OCI-M1 (cell line): Measurements from ENCODE around the gene STAC3.

ENCODE experiments used
- DNase-seq: peaks from one replicate; lab custom pipeline; 2025; lab: John Stamatoyannopoulos, UW

The STAC3 gene

DNA sequence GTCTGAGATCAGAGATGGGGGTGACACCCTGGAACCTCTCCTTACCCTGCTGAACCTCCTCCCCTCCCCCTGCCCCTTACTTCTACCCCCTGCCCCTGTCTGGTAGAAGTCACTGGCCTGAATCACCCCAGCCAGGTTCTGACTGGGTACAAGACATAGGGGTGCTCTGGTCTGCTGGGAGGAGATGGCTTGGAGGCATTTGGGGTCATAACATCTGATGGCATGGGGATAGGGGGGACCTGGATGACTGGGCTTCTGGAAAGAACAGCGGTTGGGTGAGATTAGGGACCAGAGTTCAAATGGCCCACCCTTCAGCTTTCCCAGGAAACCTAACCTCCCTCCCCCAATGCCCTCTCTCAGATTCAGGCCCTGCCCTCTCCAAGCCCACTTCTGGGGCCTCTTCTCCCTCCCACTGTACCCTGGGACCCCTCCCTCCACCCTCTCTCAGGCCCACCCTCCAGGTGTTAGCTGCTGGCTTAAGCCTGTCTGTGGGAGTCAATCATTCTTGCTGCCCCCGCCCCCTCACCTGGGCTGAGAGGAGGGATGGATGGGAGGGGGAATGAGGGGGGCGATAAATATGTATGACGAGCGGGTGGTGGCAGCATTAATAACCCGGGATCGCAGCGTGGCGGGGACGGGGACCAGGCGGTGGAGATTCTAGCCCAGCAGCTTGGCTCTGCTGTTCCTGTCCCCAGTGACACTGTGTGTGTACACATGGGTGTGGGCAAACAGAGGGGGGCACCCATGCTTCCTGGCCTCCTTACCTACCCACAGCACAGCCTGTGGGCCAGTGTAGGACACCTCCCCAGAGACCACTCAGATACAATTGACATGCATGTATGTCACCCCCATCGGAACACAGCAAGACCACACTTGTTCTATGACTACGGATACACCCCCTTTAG is 28.4 kb downstream of the STAC3 start:
- no peak for DNase-seq

DNA sequence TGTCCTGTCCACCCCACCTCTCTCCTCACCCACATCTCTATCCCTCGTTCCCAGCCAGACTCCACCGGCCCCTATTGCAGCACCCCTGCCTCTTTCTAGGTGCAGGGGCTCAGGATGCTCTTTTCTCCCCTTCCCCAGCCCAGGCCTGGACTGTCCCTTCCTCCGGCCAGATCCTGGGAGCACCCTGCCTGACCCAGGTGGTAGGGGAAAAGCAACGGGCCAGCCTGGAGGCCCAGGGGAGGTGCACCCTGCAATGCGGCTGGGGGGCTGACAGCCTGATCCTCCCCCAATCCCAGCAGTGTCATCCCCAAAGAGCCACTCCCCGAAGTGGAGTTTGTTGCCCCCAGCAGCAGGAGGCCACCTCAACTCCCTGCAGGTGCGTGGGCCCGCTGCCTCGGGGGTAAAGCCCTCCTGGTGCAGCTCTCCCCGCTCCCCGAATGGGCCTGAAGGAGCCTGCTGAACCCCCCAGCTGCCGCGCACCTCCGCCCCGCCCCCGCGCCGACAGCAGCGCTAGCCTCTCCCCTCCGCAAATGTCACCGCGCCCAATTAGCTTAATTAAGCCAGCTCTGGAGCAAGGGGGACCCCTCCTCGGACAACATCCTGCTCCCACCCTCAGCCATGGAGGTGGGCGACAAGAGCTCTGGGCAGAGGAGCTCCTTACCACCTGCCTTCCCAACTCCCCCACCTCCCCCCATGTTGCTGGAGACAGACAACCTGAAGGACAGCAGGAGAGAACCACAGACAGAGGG is 29.6 kb downstream of the STAC3 start:
- DNase-seq: no peak

DNA sequence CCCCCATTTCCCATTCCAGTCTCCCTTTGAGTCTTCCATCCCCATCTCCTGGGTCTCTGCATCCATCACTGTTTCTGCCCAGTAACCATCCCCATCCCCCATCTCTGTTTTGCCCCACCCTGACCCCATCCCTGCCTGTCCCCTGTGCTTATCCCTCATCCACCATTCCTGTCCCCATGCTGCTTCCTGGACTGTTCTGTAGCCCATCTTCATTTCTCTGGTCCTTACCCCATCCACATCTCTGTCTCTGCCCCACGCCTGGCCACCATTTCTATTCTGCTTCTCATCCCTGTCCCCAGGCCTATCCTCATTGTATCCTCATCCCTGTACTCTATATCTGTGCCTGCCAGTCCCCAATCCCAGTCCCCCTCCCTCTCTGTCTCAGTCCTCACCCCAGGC is 30.2 kb downstream of the STAC3 start:
- DNase-seq: no peak

DNA sequence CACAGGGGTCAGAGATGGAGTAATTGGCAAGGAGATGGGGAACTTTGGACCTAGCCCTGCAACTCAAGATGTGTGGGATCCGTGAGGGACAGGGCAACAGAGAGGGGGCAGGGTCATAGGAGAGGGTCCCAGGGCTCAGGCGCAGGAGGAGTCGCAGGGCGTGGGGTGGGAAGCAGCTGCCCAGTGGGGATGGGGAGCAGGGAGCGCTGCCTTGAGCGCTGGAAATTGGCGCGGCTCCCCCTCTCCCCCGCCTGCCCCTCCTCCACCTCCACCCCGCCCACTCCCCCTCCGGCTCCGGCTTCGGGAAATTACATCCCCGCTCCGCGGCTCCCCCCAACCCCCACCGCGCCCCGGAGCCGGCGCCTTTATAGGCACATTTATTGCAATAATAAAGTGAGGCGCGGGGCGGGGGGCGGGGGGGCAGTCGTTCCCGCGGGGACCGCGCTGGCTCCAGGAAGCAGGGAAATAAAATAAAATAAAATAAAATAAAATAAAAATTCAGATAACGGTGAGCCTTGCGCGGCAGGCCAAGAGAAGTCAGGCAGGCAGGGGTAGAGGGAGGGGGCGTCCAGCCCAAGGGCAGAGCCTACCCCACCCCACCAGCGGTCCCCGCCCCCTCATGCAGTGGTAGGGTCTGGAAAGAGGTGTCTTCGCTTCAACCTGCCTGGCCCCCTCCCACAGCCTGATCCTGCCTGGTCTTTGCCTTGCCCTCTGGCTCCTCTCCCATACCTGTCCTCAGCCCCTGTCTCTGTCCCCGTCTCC is 30.8 kb downstream of the STAC3 start:
- no peak for DNase-seq

DNA sequence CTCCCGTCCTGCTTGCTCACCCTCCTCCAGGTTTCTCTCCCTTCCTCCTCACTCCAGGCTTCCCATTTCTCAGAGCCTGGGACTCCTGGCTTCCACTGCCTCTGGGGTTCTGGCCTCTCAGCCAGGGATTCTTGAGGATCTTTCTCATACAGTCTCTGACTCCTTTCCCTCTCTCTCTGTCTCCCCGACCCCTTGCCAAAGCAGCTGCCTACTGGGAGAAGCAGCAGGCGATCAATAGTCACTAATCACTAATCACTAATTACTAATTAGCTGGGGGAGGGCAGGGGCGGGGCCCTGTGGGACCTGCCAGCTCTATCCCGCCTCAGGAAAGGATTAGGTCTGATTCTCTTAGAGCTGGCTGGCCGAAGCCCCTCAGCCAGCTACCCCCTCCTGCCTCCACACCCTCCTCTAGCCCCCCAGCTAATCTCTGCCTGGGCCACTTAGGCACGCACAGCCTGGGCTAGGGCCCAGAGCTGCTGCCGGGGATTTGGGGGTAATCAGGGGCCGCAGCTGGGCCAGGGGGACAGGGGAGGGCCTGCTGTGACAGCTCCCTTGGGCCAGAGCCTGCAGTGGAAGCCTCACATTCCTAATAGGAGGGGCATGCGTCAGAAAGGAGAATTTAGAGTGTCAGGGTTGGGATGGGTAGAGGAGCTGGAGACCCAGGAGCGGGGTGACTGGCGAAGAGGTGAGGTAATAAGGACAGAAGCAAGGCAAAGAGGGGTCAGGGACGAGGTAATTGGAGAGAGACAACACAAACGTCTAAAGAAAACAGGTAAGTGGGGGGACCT is 31.6 kb downstream of the STAC3 start:
- DNase-seq: no peak

DNA sequence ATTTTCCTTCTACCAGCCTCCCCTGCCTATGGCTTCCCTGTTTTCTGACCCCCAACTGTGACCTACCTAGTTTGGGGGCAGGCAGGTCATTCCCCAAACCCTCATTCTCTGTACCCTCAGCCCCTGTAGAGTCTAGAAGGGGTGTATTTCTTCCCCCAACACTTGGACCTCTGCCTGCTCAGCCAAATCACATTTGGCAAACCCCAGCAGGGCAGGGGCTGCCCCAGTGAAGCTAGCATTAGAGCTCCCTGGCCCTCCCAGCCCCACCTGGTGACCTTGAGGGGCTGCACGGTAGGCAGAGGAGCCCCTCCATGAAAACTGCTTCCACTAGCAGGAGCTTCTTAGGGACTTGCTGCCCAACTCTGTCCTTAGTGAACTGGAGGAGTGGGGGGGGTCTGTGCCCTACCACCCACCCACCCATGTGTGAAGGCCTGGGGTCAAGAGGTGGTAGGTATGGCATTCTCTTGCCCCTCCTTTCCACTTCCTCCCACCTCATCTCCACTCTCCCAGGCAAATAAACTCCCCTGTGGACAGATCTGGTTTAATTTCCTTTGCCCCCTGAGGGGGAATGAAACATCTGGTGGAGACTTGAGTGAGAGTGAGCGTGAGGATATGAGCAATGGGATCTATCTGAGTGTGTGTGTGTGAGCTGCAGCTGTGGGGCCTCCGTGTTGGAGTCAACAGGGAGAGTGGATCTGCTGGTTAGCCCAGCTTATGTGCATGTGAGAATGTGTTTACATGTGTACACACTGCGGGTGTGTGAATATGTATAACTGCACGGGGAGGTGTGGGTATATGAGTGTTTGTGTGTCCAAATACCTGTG is 32.7 kb downstream of the STAC3 start:
- DNase-seq: no peak

DNA sequence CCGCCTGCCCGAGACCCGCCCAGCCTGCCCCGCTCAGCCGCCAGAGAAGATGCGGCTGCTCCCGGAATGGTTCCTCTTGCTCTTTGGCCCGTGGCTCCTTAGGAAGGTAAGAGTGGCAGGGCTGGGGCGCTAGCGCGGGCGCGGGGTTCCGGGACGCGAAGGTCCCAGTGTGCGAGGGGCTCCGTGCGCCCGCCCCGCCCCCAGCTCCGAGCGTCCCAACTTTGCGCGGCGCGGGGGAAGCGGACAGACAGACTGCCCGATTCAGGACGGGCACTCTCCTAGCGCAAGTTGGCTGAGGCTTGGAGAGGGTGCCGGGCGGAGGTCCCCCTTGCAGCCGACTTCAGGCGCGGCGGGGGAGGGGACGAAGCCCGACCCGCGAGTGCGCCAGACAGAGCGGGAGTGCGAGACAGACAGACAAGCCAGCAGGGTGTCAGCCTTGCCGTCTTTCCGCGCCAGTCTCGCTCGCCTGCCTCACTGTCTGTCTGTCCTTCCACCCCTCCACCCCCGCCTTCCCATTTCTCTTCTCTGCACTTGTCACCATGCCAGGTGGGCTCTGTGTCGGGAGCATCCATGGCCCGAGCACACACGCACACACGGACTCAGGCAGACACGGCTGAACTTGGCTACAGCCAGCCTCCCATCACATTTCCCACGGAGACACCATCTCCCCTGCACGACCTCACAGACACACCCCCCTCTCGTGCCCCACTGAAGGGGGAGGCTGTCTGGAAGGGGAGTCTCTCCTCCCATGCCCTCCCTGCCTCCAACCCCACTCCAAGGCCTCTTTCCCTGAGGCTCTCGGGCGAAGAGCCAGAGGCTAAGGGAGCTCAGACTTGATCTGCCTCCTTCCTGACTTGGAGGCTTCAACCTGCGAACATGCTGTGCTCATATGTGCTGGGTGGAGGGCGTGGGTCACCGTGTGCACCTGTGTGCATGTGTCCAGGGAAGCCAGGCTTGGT is 33.8 kb downstream of the STAC3 start:
- no peak for DNase-seq

DNA sequence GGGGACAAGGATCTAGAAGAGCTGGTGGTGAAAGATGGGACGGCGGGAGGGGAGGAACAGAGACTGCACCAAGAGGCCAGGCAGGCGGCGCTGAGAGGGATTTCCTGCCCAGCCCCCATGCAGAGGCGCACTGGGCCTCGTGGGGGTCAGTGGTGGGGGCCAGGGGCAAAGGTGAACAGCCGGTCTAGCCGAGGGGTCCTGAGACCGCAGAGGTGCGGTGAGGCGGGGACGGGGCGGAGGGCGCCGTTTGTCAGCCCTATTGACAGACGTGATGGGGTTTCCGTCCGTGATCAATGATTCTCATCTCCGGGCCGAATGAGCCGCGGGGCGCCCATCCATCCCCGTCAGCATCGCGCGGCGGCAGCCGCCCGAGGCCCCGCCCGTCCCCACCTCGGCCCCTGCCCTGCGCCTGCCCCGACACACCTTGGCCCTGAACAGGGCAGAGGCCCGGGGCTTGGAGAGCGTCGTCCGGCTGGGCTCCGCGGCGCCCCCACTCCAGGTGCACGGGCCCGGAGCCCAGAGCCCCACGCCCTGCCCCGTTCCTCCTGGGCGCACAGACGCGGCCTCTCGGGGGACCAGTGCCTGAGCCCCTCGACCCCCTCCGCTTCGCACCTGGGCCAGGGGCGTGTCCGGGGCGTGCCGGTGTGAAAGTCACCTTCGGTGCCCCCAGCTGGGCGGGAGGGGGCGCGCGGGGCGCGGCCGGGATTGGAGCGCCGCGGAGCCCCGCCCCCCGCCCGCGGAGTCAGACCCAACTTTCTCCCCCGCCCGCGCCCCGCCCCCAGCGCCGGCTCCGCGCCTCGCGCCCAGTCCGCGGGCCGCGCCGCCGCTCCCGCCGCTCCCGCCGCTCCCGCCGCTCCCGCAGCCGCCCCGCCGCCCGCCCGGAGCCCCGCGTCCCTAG is 34.7 kb downstream of the STAC3 start, which contains the start of gene NXPH4:
NXPH4 (plus strand) TSS at position 781 of the 898 bp plus-strand sequence. CDS start 176 bp downstream, outside the sequence.
- no peak for DNase-seq

DNA sequence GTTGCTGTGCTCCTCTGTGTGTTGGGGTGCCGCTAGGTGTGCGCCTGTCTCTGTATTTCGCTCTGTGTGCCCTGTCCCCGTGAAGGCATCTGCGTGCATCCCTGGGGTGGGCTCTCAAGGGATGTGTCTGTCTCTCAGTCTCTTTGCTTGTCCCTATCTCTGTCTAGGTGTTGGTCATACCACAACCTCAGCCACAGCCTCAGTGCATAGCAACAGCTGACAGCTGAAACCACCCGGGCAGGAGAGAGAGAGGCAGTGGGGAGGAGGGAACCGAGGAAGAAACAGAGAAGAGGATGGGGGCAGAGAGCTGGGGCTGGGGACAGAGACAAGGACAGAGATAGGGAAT is 35.3 kb downstream of the STAC3 start:
- DNase-seq: peak; percentile 19

DNA sequence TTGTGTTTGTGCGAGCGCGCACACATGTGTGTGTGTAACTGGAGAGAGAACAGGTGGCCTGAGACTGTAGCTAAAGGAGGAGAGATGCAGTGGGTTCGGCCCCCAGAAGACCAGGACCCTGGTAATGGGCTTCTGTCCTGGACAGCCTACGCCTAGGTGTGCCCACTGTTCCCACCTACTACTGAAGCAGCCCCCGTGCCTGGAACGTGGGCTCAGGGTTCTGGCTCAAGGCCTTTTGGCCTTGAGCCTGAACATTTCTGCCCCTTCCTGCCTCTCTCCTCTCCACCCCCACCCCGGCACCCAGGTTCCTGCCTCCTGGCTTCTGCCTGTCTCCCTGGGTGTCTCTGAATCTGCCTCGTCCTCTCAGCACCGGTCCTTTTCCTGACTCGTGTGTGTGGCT is 35.9 kb downstream of the STAC3 start:
- no peak for DNase-seq

DNA sequence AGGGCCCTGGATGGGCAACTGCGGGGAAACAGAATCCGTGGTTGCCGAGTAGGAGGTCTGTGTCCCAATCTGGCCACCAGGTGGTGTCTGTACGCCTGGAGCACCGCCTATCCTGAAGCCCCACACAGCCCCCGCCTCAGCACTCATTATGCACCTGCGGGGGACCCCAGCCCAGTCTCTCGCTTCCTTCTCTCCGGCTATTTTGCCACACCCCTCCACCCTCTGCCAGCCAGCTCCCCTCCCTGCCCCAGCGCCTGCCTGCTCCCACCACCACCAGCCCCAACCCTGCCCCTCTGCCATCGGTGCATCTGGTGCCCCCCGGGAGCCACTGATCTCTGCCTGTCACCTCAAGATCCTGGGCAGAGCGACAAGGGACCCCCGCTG is 36.6 kb downstream of the STAC3 start:
- DNase-seq: peak; percentile 82

DNA sequence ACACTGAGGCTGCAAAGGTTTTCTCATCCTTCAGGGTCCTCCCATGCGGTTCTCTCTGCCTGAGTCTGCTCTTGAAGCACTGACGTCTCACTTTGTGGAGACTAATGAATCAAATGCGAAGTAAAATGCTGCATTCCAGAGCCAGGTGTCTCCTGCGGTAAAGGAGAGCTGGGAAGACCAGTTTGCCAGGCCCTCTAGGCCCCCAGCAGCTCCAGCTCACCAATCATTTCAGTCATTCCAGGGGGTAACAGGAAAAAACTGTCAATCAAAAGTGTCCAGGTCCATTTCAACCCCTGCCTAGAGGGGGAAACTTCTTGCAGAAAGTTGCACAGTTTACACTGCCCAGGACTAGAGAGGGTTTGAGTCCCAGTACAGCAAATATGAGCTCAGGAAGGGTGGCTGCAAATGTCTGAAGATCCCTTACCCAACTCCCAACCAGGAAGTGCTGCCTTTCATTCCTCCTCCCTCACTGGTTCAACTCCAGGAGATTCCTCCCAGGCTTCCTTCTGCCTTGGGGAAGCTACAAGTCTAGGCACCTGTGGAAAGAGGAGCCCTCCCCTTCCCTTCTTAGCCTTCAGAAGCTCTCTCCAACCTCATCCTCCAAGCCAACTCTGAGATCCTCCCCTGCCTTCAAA is 37.1 kb downstream of the STAC3 start:
- DNase-seq: no peak

DNA sequence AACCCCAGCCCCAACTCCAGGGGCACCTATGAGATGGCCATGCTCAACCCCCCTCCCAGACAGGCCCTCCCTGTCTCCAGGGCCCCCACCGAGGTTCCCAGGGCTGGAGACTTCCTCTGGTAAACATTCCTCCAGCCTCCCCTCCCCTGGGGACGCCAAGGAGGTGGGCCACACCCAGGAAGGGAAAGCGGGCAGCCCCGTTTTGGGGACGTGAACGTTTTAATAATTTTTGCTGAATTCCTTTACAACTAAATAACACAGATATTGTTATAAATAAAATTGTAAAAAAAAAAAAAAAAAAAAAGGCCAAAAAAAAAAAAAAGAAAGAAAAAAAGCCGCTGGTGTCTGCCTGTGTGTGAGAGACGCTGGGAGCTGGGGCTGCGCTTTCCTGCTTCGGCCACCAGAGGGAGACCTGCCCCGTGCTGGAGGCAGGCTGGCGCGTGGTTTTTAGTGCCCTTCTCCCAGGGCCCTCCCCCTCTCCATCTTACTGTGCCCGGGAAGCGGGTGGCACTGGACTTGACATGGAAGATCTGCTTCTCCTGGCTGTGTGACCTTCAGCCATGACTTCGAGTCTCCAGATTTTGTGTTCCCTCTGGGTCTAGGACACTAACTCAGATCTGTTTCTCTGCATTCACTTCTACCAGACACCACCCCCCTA is 37.8 kb downstream of the STAC3 start:
- DNase-seq: peak; percentile 87

DNA sequence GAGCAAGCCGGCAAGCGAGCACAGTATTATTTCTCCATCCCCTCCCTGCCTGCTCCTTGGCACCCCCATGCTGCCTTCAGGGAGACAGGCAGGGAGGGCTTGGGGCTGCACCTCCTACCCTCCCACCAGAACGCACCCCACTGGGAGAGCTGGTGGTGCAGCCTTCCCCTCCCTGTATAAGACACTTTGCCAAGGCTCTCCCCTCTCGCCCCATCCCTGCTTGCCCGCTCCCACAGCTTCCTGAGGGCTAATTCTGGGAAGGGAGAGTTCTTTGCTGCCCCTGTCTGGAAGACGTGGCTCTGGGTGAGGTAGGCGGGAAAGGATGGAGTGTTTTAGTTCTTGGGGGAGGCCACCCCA is 38.3 kb downstream of the STAC3 start:
- no peak for DNase-seq

DNA sequence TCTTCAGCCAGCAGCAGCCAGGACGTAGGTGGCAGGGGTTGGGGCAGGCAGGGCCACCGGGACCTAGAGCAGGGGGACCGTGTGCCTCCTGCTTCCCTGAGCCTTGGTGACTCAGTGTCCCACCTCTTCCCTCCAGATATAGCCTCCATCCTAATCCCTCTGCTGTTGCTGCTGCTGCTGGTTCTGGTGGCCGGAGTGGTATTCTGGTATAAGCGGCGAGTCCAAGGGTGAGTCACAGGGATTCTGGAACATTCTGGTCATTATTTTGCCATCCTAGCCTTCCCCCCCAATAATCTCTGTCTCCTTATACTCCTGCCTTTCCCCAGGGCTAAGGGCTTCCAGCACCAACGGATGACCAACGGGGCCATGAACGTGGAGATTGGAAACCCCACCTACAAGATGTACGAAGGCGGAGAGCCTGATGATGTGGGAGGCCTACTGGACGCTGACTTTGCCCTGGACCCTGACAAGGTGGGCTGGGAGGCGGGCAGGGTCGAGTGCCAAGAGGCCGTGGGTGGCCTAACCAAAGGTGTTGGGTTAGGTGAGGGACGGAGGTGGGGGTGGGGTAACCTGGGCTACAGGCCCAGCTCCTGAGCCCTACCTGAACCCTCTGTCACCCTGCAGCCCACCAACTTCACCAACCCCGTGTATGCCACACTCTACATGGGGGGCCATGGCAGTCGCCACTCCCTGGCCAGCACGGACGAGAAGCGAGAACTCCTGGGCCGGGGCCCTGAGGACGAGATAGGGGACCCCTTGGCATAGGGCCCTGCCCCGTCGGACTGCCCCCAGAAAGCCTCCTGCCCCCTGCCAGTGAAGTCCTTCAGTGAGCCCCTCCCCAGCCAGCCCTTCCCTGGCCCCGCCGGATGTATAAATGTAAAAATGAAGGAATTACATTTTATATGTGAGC is 38.9 kb downstream of the STAC3 start:
- DNase-seq: no peak

DNA sequence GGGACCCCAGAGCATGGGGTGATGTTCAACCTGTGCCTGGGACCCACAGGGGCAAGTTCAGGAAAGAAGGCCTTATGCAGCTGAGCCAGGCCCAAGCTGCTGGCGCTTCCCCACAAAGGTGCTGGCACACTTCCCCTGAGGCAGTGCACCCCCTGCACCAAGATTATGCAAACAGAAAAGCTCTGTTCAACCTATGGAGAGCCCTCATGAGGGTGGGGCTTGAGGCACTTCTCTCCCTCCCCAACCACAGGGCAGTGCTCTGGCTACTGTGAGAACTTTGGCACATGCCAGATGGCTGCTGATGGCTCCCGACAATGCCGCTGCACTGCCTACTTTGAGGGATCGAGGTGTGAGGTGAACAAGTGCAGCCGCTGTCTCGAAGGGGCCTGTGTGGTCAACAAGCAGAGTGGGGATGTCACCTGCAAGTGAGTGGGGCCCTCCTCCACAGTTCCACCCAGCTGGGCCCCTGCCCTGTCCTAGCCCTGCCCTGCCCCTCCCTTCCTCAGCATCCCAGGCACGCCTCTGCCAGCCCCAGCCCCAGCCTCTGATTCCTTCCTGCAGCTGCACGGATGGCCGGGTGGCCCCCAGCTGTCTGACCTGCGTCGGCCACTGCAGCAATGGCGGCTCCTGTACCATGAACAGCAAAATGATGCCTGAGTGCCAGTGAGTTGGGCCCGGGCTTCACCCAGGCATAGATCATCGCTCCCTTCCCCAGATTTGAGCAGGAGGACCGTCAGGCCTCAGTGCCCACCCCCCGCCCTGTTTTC is 39.9 kb downstream of the STAC3 start:
- DNase-seq: no peak
